Stimulated activated CD8-positive, alpha-beta memory T cell treated with anti-CD3 and anti-CD28 coated beads, Interleukin-15, amount 100 ng/mL, for 4 hours (primary cell): ENCODE results near the gene CANT1.

ENCODE experiments used
- DNase-seq, 2 donors: peaks; one replicate each; pipeline ENCODE4 v3.0.0-alpha.2; 2020; ENCODE audit warnings: low read depth in 2 of 2

CANT1 gene

GRCh38 chr17:78995761-78996451, 13.7 kb downstream of the CANT1 start:
- DNase-seq: no peak

GRCh38 chr17:78995022-78995760, 14.4 kb downstream of the CANT1 start:
- no peak for DNase-seq

- DNase-seq: no peak
Measured at GRCh38 chr17:78993981-78994671, 15.4 kb downstream of the CANT1 start.

- DNase-seq: no peak
Measured at GRCh38 chr17:78993241-78993956, 16.2 kb downstream of the CANT1 start.

GRCh38 chr17:78992542-78993212, 16.9 kb downstream of the CANT1 start:
- DNase-seq: no peak

- no peak for DNase-seq
Measured at GRCh38 chr17:78991906-78992532, 17.5 kb downstream of the CANT1 start.

GRCh38 chr17:78991017-78991738, 18.4 kb downstream of the CANT1 start:
- DNase-seq: no peak

- no peak for DNase-seq
Measured at GRCh38 chr17:78990349-78991016, 19.1 kb downstream of the CANT1 start.

- no peak for DNase-seq
Measured at GRCh38 chr17:78988152-78988551, 21.4 kb downstream of the CANT1 start.

GRCh38 chr17:78986649-78987328, 22.8 kb downstream of the CANT1 start:
- DNase-seq: no peak

- no peak for DNase-seq
Measured at GRCh38 chr17:78986048-78986648, 23.4 kb downstream of the CANT1 start.

GRCh38 chr17:78985395-78985794, 24.2 kb downstream of the CANT1 start:
- DNase-seq: no peak

- DNase-seq: no peak
Measured at GRCh38 chr17:78981010-78981888, 28.3 kb downstream of the CANT1 start.

GRCh38 chr17:78980624-78980972, 29.0 kb downstream of the CANT1 start:
- no peak for DNase-seq

- no peak for DNase-seq
Measured at GRCh38 chr17:78979780-78980623, 29.6 kb downstream of the CANT1 start, which contains the start of gene LGALS3BP. Gene LGALS3BP (minus strand): TSS chr17:78979923. CDS start chr17:78977191, 2,732 bp downstream.

GRCh38 chr17:78977997-78978973, 31.3 kb downstream of the CANT1 start:
- DNase-seq: no peak
